Parathyroid adenoma (tissue), 2 donors: ENCODE data around the gene PHF19.

Source experiments
- H2AFZ ChIP-seq: fragments of 300-600 bp; sonication (generic); one replicate; pipeline ENCODE4 v1.7.0; 2017; ENCODE audit warnings: antibody characterized with exemption, mild to moderate bottlenecking
- H3K27ac ChIP-seq: fragments of 300-600 bp; sonication (generic); one replicate; pipeline ENCODE4 v1.7.0; 2017
- H3K27me3 ChIP-seq: fragments of 300-600 bp; sonication (generic); one replicate; pipeline ENCODE4 v1.7.0; 2017; ENCODE audit warnings: low read length; ENCODE audit not compliant: control insufficient read depth, insufficient read depth
- H3K36me3 ChIP-seq: fragments of 300-600 bp; sonication (generic); one replicate; pipeline ENCODE4 v1.7.0; 2017; ENCODE audit warnings: low read length; ENCODE audit not compliant: control insufficient read depth, insufficient read depth
- H3K4me1 ChIP-seq: fragments of 300-600 bp; sonication (generic); one replicate; pipeline ENCODE4 v1.7.0; 2017; ENCODE audit warnings: control low read depth
- H3K4me2 ChIP-seq: fragments of 300-600 bp; sonication (generic); one replicate; pipeline ENCODE4 v1.7.0; 2017; ENCODE audit warnings: low read length
- H3K4me3 ChIP-seq: fragments of 300-600 bp; sonication (generic); one replicate; pipeline ENCODE4 v1.7.0; 2017; ENCODE audit warnings: low read depth, low read length
- H3K79me2 ChIP-seq: fragments of 300-600 bp; sonication (generic); one replicate; pipeline ENCODE4 v1.7.0; 2017; ENCODE audit warnings: control low read depth
- H3K9ac ChIP-seq: fragments of 300-600 bp; sonication (generic); one replicate; pipeline ENCODE4 v1.7.0; 2017; ENCODE audit warnings: mild to moderate bottlenecking
- H3K9me3 ChIP-seq: fragments of 300-600 bp; sonication (generic); one replicate; pipeline ENCODE4 v1.7.0; 2017; ENCODE audit warnings: low read length; ENCODE audit not compliant: control insufficient read depth
- CTCF ChIP-seq: fragments of 300-600 bp; sonication (generic); IDR thresholded peaks from one replicate; pipeline ENCODE4 v1.7.0; 2017; ENCODE audit warnings: antibody characterized with exemption, mild to moderate bottlenecking
- donor health status: primary hyperparathyroidism.

Gene PHF19

GRCh38 chr9:120919843-120920805 is 43.1 kb upstream of the PHF19 start:
- Histone ChIP-seq H3K27me3 (no peaks in the 10 kb centered on the region), H3K79me2 (no peaks in the 10 kb centered on the region), H3K4me2 (no peak overlapping the region), H2AFZ (peak overlapping the region; percentile 22), H3K4me3 (no peak overlapping the region), H3K27ac (no peak overlapping the region), H3K4me1 (no peaks in the 10 kb centered on the region), H3K9me3 (no peaks in the 10 kb centered on the region), H3K36me3 (no peaks in the 10 kb centered on the region), H3K9ac (no peak overlapping the region)
- no peak for TF ChIP-seq CTCF

DNA sequence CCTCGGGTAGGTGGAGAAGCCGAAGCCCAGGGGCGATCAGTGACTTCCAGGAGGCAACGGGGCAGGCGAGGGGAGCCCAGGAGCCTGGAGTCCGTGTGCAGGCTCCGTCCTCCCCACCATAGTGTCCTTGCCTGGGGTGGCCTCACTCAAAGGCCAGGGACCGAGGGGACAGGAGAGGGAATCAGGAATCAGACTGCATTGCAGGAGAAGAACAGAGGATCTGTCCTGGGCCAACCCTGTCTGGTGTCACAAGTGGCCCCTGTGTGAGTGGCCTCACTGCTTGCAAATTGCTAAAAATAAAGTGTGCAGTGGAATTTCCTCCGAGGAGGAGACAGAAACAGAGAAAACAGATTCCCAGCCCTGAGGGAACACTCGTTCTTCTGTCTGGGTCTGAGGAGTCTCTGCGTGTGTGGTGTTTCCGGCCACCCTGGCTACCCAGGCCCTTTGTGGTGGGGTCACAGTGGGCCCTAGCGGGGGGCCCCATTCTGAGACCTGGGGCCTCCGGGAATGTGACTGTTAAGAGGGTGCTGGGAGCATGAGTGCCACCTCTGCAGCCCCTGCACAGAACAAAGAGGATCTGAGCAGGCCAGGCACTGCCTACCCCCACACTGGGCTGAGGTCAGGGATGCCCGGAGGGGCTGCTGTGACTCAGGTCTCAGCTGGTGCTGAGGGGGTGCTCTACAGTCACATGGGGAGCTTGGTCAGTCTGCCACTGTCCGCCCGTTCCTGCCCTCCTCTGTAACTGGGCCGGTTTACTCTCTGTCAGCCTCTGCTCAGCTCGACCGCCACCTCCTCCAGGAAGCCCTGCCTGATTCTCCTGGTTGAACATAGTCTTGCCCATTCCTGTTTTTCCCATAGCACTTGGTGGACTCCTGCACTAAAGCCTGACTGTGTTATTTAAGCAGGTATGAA is 42.2 kb upstream of the PHF19 start:
- H3K9ac ChIP-seq, result no peak overlapping the region
- H3K4me2 ChIP-seq, result no peak overlapping the region
- H3K4me3 ChIP-seq, result no peak overlapping the region
- H3K9me3 ChIP-seq, result no peaks in the 10 kb centered on the region
- no peaks in the 10 kb centered on the region for H3K27me3 ChIP-seq
- H2AFZ ChIP-seq, result no peak overlapping the region
- H3K4me1 ChIP-seq, result no peaks in the 10 kb centered on the region
- no peaks in the 10 kb centered on the region for H3K79me2 ChIP-seq
- H3K36me3 ChIP-seq, result no peaks in the 10 kb centered on the region
- no peak for TF ChIP-seq CTCF
- no peak overlapping the region for H3K27ac ChIP-seq

DNA sequence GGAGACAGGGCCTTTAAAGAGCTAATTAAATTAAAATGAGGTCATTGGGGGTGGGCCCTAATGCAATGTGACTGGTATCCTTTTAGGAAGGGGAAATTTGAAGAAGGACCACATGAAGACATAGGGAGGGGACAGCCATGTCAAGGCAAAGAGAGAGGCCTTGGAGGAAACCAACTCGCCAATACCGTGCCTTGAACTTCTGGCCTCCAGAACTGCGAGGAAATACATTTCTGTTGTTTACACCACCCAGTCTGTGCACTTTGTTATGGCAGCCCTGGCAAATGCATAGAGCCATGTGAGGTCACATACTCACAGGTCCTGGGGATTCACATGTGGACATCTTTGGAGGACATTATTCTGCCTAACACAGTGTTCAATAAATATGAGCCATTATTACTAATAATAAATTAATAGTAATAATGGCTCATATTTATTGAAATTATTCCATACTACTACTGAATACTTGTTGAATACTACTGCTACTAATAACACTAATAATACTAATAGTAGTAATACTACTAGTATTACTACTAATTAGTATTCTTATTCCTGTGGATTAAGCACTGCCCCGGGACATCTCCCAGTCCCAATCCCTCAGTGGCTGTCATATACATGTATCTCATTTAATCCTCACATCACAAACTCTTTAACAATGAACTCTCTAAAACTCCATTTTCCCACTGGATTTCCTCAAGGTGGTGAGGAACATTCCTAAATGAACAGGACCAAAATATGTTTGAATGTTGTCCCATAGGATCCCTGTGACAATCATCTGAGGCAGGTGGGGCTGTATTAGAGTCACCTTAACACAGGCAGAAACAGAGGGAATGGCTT is 41.2 kb upstream of the PHF19 start:
- H3K4me1 ChIP-seq, result no peaks in the 10 kb centered on the region
- no peaks in the 10 kb centered on the region for H3K36me3 ChIP-seq
- no peak overlapping the region for H2AFZ ChIP-seq
- no peaks in the 10 kb centered on the region for H3K9me3 ChIP-seq
- H3K79me2 ChIP-seq, result no peaks in the 10 kb centered on the region
- H3K4me3 ChIP-seq, result no peak overlapping the region
- no peaks in the 10 kb centered on the region for H3K27me3 ChIP-seq
- H3K9ac ChIP-seq, result no peak overlapping the region
- H3K4me2 ChIP-seq, result no peak overlapping the region
- no peak for TF ChIP-seq CTCF
- no peak overlapping the region for H3K27ac ChIP-seq

DNA sequence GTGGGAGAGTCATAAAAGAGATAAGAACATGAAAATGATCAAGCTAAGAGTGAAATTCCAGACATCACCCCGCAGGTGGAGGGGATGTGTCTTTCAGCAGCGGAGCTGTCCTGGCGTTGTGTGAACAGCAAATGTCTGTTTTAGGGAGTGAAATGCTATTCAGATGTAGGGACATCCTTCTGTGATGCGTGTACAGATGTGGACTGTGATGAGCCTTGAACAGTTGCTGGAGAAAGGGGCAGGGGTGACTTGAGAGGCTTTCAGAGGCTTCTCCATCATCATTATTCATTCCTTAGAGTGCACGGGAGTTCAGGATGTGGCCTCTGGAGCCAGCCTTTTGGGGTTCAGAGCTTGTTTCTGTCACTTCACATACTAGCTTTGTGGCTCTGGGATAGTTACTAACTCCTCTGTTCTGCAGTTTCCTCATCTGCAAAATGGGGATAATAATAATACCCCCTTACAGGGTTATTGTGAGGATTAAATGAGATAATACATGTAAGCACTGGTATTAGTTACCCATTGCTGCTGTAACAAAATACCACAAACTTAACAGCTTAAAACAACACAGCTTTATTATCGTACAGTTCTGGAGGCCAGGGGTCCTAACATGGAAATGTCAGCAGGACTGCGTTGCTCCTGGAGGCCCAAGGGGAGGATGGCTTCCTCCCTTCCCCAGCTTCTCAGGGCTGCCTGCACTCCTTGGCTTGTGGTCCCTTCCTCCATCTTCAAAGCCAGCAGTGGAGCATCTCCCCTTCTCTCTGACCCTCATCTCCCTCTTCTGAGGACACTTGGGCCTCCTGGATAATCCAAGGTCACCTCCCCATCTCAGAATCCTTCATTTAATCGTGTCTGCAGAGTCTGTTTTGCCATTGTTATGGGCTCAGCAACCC is 40.2 kb upstream of the PHF19 start:
- H3K4me1 ChIP-seq, result no peaks in the 10 kb centered on the region
- H3K79me2 ChIP-seq, result no peaks in the 10 kb centered on the region
- no peaks in the 10 kb centered on the region for H3K36me3 ChIP-seq
- no peak overlapping the region for H2AFZ ChIP-seq
- H3K9me3 ChIP-seq, result no peaks in the 10 kb centered on the region
- H3K4me3 ChIP-seq, result no peak overlapping the region
- TF ChIP-seq CTCF, result no peak
- H3K9ac ChIP-seq, result no peak overlapping the region
- H3K4me2 ChIP-seq, result no peak overlapping the region
- no peak overlapping the region for H3K27ac ChIP-seq
- no peaks in the 10 kb centered on the region for H3K27me3 ChIP-seq
